ENCODE measurements around the gene NTSR1.

- no peak for TF ChIP-seq CTCF (IDR thresholded peaks at IDR 0.05)
- TF ChIP-seq EZH2 (IDR thresholded peaks at IDR 0.05; ENCODE audit: borderline replicate concordance, insufficient read depth, low read depth, low read length, poor library complexity, severe bottlenecking): no peak
Observed at GRCh38 chr20:62730481-62730880, 21.8 kb downstream of the NTSR1 start.

Data from B cell (primary cell).